Measurements from ENCODE around the gene OTOP1. TPM values are rescaled to one million over a fixed set of nuclear protein-coding genes. Genes with fewer than 3 reads are reported as not detected.
A peak's percentile ranks its signal among the peaks of the same experiment; 100 is the strongest.
"Not testable (repeated sequence)": the region's sequence is repeated elsewhere in the genome, so short reads cannot be mapped to it uniquely, and the experiment has no call there.

The OTOP1 gene
- total RNA-seq, 1 donor from 2014 or later: not detected

DNA sequence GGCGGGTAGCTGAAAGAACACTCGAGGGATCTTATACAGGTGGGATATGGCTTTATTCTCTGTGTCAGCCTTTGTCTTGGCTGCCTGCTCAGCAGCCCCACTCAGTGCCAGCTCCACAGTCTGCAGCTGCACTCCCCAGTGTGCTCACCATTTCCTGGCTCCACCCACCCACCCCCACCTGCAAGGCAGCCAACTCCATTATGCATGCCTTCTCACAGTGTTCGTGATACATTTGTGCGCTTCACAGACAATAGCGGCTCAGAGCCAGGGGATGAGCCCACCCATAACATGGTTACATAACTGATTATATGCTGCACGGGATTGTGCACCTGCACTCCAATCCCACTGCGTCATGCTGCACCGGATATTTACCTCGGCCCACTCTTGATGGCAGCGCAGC lies 30.1 kb upstream of the OTOP1 start:
- H3K4me1 ChIP-seq: no peaks in the 10 kb centered on the region
- no peaks in the 10 kb centered on the region for H3K27me3 ChIP-seq
- ATAC-seq (no peak), DNase-seq (no peak)
- intact Hi-C loops (cut with DNase I): loop anchor here (10.0 kb wide), 1 partner anchor 78 kb away; no protein-coding TSS in a partner anchor
- H3K27ac ChIP-seq: no peak overlapping the region
- TF ChIP-seq CTCF (IDR thresholded peaks at IDR 0.05): no peak
- no peaks in the 10 kb centered on the region for H3K36me3 ChIP-seq
- no peak overlapping the region for H3K4me3 ChIP-seq
- no peaks in the 10 kb centered on the region for H3K9me3 ChIP-seq

GRCh38 chr4:4254666-4255065 lies 27.9 kb upstream of the OTOP1 start:
- ATAC-seq (no peak), DNase-seq (no peak)
- intact Hi-C loops (cut with DNase I): loop anchor here (10.0 kb wide), 1 partner anchor 80 kb away; no protein-coding TSS in a partner anchor
- Histone ChIP-seq H3K27ac (no peak overlapping the region), H3K4me3 (no peak overlapping the region), H3K9me3 (no peaks in the 10 kb centered on the region), H3K27me3 (no peaks in the 10 kb centered on the region), H3K36me3 (no peaks in the 10 kb centered on the region), H3K4me1 (no peaks in the 10 kb centered on the region)
- TF ChIP-seq CTCF (IDR thresholded peaks at IDR 0.05): no peak

- no peak overlapping the region for H3K27ac ChIP-seq
- no peak for DNase-seq
- H3K4me1 ChIP-seq: peaks cover under 1% of the 10 kb centered on the region
- no peak for ATAC-seq
- intact Hi-C loops (cut with DNase I): loop anchor here (10.0 kb wide), 1 partner anchor 81 kb away; no protein-coding TSS in a partner anchor
- TF ChIP-seq CTCF (IDR thresholded peaks at IDR 0.05): no peak
- no peak overlapping the region for H3K4me3 ChIP-seq
- no peaks in the 10 kb centered on the region for H3K36me3 ChIP-seq
- no peaks in the 10 kb centered on the region for H3K27me3 ChIP-seq
- no peaks in the 10 kb centered on the region for H3K9me3 ChIP-seq
Observed at GRCh38 chr4:4254199-4254598, 27.5 kb upstream of the OTOP1 start.

DNA sequence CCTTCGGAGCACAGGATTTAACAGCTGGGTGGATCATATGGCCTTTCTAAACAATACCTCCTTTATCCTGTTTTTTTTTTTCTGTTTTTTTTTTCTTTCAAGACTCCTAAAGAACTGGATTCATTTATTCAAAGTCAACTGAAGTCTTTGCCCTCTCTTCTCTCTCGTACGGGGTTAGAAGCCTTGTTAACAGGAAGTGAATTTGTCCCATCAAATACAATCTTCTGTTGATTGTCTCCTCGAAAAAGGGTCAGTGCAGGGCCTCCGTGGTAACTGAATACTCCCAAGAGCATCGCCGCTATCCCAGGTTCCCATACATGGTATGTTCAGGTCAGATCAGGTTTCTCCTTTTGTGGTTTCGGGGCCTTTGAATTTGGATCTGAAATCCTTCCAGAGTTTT lies 23.1 kb upstream of the OTOP1 start:
- no peaks in the 10 kb centered on the region for H3K9me3 ChIP-seq
- H3K27me3 ChIP-seq: no peaks in the 10 kb centered on the region
- ATAC-seq (no peak), DNase-seq (no peak)
- TF ChIP-seq CTCF (IDR thresholded peaks at IDR 0.05): no peak
- peaks cover 18% of the 10 kb centered on the region for H3K4me1 ChIP-seq
- no peak overlapping the region for H3K4me3 ChIP-seq
- intact Hi-C loops (cut with DNase I): loop anchor here (10.0 kb wide), 1 partner anchor 85 kb away; no protein-coding TSS in a partner anchor
- no peak overlapping the region for H3K27ac ChIP-seq
- peaks cover 13% of the 10 kb centered on the region for H3K36me3 ChIP-seq

- Histone ChIP-seq H3K36me3 (peaks cover 18% of the 10 kb centered on the region), H3K4me1 (peaks cover 18% of the 10 kb centered on the region), H3K27ac (peak overlapping the region; percentile 96)
- H3K27me3 ChIP-seq; ATAC-seq; intact Hi-C loops (cut with DNase I); DNase-seq; H3K9me3 ChIP-seq; H3K4me3 ChIP-seq: not testable (repeated sequence)
Observed at GRCh38 chr4:4249342-4249741, 22.6 kb upstream of the OTOP1 start.

- no peak for ATAC-seq
- no peak for TF ChIP-seq CTCF (IDR thresholded peaks at IDR 0.05)
- intact Hi-C loops (cut with DNase I): no loop called here
- H3K4me1 ChIP-seq: peaks cover 18% of the 10 kb centered on the region
- DNase-seq: no peak
- H3K27me3 ChIP-seq: no peaks in the 10 kb centered on the region
- peak overlapping the region; percentile 96 for H3K27ac ChIP-seq
- H3K36me3 ChIP-seq: peaks cover 23% of the 10 kb centered on the region
- H3K4me3 ChIP-seq: peak overlapping the region; percentile 83
- H3K9me3 ChIP-seq: no peaks in the 10 kb centered on the region
Observed at GRCh38 chr4:4248885-4249203, 22.1 kb upstream of the OTOP1 start.
